ENCODE data around the gene GATA5.

Gene GATA5

DNA sequence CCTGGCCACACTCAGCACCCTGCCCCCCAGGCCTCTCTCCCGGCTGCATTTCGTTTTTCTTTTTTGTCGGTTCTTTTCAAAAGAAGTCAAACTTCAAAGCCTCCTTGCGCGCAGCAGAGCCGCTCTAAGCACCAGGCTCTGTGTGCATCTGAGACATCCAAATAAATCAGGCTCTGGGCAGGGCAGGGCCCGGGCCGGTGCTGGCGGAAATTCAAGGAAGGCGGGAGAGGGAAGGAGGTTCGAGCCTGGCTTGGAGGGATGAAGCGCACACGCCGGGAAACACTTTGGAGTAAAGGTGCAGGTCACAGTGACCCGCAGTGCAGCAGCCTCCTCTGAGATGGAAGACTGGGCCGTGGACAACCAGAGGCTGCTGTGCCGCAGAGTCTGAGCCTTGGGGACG is 5.8 kb downstream of the GATA5 start:
- DNase-seq: no peak

DNA sequence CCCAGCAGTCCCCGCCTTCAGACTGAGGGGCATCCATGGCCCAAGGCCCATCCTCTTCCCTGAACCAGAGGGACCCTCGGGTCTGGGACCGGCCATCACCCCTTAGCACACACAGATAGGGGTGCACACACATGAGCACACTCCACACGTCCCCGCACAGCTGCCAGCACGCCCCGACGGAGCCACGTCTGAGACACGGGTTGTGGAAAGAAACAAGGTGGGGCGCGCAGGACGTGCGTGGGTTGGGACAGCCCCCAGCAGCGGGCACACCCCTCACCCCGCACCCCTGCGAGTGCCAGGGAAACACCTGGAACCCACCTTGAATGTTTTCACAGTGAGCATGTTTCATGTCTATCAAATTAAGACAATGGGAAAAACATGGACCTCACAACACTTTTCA is 6.4 kb downstream of the GATA5 start:
- DNase-seq: no peak

DNA sequence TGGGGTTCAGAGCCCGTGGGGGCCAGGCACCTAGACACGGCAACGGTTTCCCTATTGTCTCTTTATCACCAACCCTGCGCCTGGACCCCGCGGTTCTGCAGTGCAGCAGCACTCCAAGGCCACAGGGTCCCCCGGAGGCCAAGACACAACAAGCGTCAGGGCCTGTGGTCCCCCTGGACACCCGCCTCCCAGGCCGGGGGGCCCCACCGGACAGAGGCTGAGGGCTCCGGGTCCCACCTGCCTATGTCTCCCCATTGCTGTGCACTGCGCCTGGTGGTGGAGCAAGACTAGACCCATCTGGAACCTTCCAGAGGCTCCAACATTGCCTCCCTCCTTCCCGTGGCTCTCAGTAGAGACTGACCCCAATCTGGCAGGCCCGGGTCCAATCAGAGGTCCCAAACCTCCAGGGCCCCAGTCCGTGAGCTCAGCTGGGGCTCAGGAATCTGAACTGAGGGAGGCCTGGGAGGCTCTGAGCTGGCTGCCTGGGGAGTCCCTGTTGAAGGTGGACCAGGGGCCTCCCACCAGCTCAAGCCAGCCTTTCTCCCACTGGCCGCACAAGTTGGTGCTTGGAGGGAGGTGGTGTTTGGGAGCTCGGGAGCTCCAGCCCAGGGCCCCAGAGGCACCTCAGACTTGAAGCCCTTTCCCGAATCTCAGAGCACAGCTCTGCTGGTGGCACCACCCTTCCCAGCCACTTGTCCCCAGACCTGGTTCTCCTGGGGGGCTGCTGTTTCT is 8.8 kb downstream of the GATA5 start:
- DNase-seq: no peak

DNA sequence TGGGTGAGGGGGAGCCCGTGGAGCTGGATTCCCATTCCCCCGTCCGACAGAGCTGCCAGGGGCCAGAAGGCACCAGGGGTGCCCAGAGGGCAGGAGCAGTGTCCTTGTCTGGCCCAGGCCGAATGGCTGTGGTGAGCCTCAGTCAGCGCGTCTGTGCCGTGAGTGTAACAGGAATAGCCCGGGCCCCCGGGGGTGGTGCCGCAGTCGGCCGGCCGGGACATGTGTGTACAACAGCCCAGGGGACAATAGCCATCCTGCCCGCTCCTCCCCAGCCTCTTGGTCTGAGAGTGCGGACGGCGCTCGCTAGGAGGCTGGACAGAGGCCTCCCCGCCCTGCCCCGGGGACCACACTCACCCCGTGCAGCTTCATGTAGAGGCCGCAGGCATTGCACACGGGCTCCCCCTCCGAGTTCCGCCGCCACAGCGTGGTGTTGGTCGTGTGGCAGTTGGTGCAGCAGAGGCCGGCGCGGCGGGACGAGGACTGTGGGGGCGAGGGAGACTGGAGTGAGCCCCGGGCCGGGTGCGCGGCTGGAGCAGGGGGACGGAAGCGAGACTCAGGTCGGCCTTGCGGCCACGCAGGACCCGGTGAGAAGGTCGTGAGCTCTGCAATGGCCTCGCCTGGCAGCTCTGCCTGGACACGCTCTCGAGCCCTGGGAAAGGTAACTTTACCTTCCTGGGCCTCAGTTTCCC is 9.6 kb downstream of the GATA5 start:
- DNase-seq: no peak

DNA sequence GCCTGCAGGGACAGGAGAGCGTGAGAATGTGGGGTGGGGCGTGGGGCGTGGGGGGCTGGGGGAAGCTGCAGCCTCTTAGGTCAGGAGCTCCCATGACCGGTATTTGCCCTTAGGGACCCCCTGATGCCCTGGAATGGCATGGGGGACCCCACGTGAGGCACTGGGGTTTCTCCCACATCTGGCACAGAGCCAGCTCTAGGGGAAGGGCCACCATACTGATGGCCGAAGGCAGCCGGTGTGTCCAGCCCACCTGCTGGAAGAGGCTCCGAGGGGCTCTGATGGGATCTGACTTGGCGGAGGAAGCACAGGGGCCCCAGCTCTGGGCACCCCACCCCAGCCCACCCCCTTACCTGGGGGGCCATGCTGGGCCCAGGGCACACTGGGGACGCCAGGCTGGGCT is 10.8 kb downstream of the GATA5 start:
- no peak for DNase-seq

DNA sequence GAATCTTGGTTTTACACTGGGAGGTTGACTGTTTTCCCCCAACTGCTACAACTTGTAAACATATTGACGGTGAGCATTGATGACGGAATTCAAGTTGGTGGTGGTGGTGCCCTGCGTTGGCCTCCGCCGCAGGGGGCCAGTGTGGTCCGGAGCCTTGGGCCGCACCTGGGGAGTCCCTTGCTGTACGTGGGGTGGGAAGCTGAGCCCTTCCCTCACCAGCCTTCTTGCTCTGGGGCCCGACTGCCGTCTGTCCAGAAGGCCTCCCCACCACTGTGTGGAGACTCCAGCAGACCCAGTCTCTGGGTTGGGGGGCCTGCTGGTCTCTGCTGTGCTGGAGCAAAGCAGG is 11.4 kb downstream of the GATA5 start:
- no peak for DNase-seq

DNA sequence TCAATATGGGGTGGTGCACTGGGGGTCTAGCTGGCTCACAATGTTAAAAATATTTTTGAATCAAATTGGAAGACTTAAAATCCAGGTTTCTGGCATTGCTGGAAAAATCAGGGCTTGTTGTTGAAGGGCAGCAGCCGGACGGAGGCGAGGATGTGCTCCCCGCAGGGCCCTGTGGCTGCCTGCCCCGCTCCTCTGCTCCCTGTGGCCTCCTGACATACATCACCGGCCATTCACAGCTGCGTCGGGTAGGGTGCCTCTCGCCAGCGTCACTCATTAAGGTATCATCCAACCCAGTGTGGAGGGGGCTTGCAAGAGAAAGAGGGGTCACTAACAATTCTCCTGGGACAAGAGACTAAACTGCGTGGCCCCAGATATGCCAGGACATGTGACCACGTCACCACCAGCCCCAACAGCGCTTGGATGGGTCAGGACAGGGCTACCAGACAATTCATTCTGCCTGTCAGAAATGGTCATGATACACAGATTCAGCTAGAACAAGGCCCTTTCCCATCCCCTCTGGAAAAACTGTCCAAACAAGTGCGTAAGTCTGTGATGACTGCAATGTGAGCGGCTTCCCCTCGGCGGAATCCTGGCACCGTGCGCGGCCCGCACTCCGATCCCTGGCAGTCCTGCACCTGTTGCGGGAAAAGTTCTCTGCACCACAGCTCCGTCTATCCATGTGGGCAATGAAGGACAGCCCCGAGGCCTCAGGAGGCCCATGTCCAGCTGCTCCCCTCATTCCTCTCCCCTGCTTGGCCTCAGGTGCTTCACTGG is 12.0 kb downstream of the GATA5 start:
- DNase-seq: no peak

DNA sequence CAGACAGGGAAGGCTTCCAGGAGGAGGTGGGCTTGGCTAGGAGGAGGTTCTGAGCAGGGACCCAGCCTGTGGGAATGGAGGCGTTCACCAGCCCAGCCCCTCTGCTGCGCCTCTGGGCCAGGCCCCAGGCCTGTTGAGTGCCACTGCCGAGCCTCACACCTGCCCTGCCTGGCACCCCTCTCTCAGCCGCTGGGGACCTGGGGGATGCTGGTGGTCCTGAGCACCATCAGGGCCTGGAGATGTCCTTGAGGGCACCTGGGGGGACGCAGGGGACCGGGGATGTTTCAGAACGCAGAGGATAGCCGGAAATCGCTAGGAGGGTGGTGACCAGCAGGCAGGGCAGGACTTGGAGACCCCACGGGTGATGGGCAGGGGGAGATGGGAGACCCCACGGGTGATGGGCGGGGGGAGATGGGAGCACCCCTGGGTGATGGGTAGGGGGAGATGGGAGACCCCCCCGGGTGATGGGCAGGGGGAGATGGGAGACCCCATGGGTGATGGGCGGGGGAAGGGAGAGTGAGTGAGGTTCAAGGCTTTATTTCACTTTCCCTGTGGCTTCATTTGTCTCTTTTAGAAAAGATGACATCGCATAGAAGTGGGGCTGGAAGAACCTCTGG is 12.7 kb downstream of the GATA5 start:
- DNase-seq: no peak

DNA sequence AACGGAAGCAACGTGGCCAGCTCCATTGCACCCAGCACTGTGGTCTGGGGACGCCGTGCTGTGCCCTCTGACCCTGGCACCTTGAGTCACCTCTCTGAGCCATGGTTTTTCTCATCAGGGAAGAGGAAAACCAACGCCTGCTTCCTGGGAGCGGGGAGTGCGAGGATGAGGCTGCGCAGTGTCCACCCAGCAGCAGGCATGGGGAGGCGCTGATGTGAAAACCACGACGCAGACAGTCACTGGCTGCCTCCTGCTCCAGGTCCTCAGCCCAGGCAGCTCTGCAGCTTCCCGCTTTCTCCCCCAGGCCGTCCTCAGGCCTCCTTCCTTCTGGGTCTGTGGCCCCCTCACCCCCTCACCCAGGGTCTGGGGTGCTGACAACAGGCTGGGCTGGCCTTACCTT is 14.0 kb downstream of the GATA5 start:
- no peak for DNase-seq

DNA sequence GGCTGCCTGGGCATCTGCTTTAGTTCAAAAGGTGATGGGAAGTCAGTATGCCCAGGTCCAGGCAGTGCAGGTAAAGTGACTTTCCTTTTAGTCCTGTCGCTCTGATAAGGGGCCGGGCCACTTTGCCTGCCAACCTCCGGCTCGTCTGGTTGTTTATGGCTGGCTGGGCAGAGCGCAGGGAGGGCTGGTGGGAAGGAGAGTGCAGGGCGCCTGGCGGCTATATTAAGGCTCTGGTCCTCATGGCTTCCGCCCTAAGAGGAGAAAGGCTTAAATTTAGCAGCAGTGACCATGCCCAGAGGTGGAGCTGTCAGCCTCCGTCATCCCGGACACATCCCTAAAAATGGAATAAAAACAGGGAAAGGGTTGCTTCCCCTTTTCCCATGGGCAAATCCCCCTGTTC is 14.6 kb downstream of the GATA5 start:
- no peak for DNase-seq

DNA sequence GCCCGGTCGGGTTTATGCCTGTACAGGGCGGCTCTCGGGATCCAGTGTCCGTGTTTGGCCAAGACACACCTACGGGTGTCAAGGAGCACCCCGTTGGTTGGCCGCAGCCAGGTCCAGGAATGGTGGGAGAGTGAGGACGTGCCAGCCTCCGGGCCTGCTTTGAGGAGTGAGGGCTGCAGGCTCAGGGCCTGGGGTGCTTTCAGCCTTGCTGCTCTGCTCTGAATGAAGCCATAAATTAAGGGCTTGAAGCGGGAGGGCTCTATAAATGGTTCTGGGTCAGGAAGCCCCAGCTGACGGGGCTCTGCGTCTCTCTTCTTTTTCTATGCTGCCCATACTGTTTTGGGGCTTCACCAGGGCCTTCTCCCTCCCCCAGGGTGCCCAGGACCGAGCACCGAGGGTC is 15.1 kb downstream of the GATA5 start:
- DNase-seq: no peak

DNA sequence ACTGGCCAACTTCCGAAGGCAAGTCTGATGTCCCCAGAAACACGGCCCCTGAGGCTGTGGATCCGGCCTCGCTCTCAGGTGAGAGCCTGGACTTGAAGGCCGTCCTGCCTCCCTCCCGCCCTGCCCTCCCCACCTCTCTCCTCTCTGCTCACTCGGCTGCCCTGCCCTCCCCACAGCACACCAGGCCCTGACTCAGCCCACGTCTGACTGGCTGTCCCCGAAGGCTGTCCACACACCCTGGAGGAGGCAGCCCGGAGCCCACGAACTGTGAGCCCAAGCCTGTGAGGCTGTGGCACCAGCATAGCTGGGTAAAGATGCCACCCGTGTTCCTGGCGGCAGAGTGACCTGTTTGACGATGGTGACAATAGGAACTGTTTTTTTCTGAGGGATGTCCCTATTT is 16.3 kb downstream of the GATA5 start:
- DNase-seq: no peak

DNA sequence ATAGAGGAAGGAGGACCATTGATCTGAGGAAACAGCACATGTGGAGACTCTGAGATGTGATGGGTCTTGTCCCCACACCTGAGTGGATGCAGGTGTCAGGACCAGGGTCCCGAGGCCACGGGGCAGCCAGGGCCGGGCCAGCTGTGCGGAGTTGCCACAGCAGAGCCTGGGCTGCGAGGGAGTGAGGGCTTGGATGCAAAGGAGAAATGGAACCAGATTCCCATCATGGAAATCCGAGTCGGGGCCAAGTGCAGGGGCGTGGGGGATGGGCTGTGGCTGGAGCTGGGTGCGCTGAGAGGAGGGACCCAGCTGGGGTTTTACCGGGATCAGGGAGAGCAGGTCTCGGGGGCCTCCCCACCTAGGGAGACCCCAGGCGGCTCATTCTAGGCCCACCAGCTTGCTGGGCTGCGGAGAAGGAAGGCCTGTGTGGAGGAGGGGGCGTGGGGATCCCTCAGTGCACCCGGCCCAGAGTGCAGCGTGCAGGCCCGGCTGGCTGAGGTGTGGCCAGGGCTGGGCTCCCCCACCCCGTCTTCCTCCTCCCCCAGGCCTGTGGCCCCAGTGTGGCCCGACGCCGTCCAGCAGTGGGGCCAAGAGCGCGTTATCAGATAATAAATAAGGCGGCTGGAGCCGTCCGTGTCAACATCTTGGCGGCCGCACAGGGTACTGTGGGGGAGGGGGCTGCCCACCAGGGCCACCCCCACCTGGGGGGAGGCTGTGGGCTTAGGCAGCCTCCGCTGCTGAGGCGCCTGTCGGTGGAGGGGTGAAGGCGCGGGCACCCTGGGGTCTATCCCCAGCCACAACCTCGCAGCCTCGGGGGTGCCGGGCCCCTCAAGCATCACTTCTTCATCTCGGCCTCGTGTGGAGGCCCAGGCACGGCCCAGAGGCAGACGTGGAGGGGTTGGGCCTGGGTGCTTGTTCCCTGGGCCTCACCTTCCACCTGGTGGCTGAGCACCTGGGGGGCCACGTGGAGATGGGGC is 17.2 kb downstream of the GATA5 start:
- DNase-seq: no peak

DNA sequence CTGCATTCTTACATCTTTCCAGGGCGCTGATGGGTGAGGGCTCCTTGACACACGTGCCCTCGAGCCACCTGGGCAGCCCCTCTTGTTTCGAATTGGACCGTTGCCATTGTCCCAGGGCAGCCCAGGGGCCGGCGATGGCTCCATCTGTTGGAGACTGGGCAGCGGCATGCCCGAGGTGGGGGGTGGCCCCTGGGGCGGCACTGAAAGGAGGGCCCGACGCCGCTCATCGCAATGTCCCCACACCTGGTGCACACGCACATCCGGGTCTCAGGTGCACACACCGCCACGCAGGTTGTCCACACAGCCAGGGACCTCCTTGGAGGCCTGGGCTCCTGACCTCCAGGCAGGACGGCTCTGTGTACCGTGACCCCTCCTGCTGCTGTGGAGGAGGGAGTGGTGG is 18.0 kb downstream of the GATA5 start:
- DNase-seq: no peak

DNA sequence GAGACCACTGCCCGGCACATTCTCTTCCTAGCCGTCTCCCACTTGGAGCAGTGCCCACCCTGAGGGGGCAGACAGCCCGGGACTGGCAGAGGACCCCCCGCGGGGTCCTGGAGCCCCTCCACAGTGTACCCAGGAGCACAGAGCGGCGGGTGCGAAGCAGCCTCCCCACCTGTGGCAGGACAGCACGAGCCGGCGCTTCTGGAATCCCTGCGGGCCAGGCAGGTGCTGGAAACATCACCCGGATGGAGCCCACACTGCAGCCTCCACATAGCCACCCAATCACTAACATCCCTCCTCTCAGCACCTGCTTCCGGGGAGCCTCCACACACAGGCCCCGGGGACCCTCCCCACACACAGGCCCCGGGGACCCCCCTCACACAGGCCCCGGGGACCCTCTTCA is 18.7 kb downstream of the GATA5 start:
- no peak for DNase-seq

DNA sequence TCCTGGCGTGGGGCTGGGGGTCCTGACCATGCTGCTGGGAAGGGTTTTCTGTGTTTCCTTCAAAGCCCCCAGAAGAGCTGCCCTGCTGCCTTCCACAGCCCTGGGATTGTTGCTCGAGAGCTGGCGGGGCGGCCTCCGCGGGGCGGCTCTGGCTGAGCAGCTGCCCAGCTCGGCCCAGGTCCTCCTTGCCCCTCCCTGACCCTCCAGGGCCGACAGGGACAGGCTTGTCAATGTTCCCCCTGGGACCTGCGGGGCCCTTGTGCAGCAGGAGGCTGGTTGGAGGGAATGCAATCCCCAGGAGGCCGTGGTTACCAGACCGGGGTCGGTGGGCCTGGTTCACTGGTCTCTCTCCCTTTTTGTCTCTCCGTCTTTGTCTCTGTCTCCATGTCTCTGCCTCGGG is 19.9 kb downstream of the GATA5 start:
- DNase-seq: no peak

DNA sequence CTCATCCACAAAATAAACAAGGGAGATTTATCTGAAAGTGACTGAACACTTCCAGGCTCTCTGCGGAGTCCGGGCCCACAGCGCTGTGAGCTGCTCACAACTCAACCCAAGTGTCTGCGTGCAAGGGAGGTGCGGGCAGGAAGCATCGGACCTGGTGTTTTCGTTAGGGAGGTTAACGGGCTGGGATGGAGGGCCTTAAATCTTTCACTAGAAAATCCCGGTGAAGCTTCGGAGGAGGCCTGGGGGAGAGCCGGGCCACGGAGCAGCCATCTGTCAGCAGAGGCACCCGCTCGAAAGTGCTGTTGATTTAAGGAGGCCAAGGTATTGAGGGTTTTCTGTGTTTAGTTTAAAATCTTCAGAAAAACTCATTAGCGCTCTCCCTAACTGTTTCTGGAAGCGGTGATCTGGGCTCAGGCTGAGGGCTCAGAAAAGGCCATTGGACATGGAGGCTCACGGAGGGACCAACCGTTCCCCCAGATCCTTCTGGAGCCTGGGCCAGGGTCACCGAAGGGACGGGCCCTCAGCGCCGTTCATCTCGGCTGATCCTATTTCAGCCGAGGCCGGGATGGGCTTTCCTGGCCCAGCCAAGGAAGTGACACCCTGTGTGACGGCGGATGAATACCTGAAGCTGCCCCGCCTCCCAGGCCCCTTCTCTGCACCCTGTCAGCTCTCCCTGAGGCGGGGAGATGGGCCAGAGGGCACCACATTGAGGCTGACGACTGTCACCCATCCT is 20.7 kb downstream of the GATA5 start:
- DNase-seq: no peak

DNA sequence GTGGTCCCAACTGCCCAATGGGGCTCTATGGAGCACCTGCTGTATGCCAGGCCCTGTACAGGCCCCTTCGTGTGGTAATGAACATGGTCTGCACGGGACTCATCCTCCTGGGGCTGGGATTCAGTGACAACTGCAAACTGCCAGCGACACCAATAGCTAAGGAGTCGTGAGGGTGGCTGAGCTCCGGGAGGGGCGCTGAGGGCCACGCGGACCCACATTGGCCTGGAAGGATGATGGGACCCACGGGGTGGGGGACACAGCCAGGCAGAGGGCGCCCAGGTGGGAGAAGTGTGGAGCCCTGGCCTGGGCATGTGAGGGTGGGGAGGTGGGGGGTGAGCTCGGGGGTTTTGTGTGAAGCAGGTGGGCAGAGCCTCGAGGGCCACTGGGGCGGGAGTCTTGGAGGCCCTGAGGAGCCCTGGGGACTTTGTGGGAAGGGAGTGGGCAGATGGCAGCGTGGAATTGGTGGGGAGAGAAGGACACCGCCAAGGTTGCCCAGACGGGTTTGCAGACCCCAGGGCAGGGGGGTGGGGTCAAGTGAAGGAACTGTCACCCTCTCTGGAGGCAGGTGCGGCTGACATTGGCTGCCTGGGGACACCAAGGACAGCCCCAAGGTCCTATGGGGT is 22.5 kb downstream of the GATA5 start:
- no peak for DNase-seq

DNA sequence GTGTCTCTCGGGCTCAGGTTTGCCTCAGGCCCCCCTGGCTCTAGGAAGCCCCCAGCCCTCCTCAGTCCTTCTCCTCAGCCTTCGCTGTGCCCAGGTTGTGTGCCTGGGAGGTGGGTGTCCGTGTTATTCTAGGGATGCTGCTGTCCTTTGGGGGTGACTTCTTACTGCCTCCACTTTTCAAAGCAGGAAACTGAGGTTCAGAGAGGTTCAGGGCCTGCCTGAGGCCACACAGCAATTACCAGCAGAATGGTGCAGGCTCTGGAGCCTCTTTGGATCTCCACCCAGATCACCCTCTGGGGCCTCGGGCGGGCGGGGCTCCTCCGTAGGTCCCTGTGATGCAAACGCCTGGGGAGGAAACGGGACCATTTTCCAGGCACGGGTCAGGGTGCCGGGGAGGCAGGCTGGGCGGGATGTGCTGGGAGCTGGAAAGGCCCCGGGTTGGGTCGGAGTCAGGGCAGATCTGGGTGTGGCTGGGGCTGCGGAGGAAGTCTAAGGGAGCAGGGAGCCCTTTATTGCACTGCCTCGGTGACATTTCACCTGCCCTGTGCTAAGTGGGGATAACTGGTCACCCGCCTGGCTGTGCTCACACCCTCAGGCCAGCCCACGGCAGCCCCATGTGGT is 23.2 kb downstream of the GATA5 start:
- no peak for DNase-seq

DNA sequence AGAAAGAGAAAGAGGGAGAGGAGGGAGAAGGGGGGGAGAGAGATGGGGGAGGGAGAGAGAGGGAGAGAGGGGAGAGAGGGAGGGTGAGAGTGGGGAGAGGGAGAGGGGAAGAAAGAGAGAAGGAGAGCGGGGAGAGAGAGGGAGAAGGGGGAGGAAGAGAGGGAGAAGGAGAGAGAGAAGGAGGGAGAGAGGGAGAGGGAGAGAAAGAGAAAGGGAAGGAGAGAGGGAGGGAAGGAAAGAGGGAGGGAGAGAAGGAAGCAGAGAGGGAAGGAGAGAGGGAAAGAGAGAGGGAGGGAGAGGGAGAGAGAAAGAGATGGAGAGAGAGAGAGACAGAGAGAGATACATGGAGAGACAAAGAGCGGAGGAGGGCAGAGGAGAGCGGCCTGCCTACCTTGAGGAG is 23.8 kb downstream of the GATA5 start:
- DNase-seq: no peak
